HepG2 (cell line): ENCODE data around the gene BMF. TPM values are rescaled to one million over a fixed set of nuclear protein-coding genes. Genes with fewer than 3 reads are reported as not detected.

Source experiments
- ARID4A ChIP-seq: sonication (generic); formaldehyde crosslinking; IDR thresholded peaks from 2 replicates; pipeline ENCODE4 v1.5.0; 2020; ENCODE audit warnings: mild to moderate bottlenecking, missing genetic modification reagents, borderline replicate concordance
- HIVEP1 ChIP-seq: sonication (generic); formaldehyde crosslinking; IDR thresholded peaks from 2 replicates; pipeline ENCODE4 v1.4.0; 2020; ENCODE audit warnings: mild to moderate bottlenecking, missing genetic modification reagents
- HOXA9 ChIP-seq: sonication (generic); formaldehyde crosslinking; IDR thresholded peaks from 2 replicates; pipeline ENCODE4 v1.8.1; 2022; ENCODE audit warnings: missing genetic modification reagents, mild to moderate bottlenecking, moderate library complexity, borderline replicate concordance
- MYC ChIP-seq: sonication (generic); formaldehyde crosslinking; IDR thresholded peaks from 2 replicates; pipeline ENCODE4 v1.9.0; 2021; ENCODE audit warnings: missing genetic modification reagents, borderline replicate concordance
- PCBP2 ChIP-seq: fragments of 200-400 bp; formaldehyde crosslinking; optimal IDR thresholded peaks from 2 replicates; pipeline ENCODE3; 2018; ENCODE audit warnings: low read length, low read depth; ENCODE audit not compliant: poor library complexity, severe bottlenecking
- TFDP1 ChIP-seq: IDR thresholded peaks from 2 replicates; pipeline ENCODE4 v1.6.1; 2016; ENCODE audit warnings: missing compliant biosample characterization, missing genetic modification reagents, borderline replicate concordance
- TOPORS ChIP-seq: sonication (generic); formaldehyde crosslinking; IDR thresholded peaks from 2 replicates; pipeline ENCODE4 v1.8.0; 2023; ENCODE audit warnings: mild to moderate bottlenecking, missing genetic modification reagents
- ZBED4 ChIP-seq: sonication (generic); formaldehyde crosslinking; IDR thresholded peaks from 2 replicates; pipeline ENCODE4 v1.4.0; 2020; ENCODE audit warnings: missing genetic modification reagents, borderline replicate concordance
- ZFY ChIP-seq: sonication (generic); formaldehyde crosslinking; IDR thresholded peaks from 2 replicates; pipeline ENCODE4 v1.4.0; 2020; ENCODE audit warnings: missing genetic modification reagents
- ZNF331 ChIP-seq: sonication (generic); formaldehyde crosslinking; IDR thresholded peaks from 2 replicates; pipeline ENCODE4 v1.4.0; 2020; ENCODE audit warnings: missing genetic modification reagents
- ZNF503 ChIP-seq: sonication (generic); formaldehyde crosslinking; IDR thresholded peaks from 2 replicates; pipeline ENCODE4 v1.4.0; 2020; ENCODE audit warnings: missing genetic modification reagents
- ZNF558 ChIP-seq: sonication (generic); formaldehyde crosslinking; IDR thresholded peaks from 2 replicates; pipeline ENCODE4 v1.9.0; 2022; ENCODE audit warnings: mild to moderate bottlenecking, missing genetic modification reagents, borderline replicate concordance
- polyA plus RNA-seq, 8 experiments: library from polyadenylated mRNA; depleted of rRNA in 3 of 8; stranded (reverse) in 7 of 8; unstranded in 1 of 8; fragments of >200 nt; fragmentation: Illumina TruSeq in 4 of 8; extraction: Trizol in 4 of 8; gene quantifications; 2 replicates each; pipeline versions ENCODE4 v1.2.1 to v1.2.3, GENCODE V29; 2011 to 2016; ENCODE audit warnings: low read depth in 4 of 8, missing spikeins in 1 of 8, mixed read lengths in 1 of 8; ENCODE audit not compliant: insufficient read depth in 1 of 8
- total RNA-seq, 5 experiments: library from RNA; depleted of rRNA; stranded (reverse); fragments of >200 nt; fragmentation: Illumina TruSeq; extraction: Trizol; gene quantifications; 2 replicates each; pipeline ENCODE4 v1.2.3, GENCODE V29; 2016; ENCODE audit warnings: low read depth in 1 of 5

Gene BMF
- total and polyA plus RNA-seq, 2 of the 13 experiments (the other 11 are each of a cell fraction or from before 2014, with no cell fraction given): 8.7 to 15.9 TPM

- peak; percentile 85 for TF ChIP-seq ZNF503
- no peak for TF ChIP-seq TOPORS
- TF ChIP-seq ZNF558 (CRISPR knock-in tag): no peak
- peak; percentile 78; the same call in 1 of the 2 replicates for TF ChIP-seq TFDP1 (CRISPR knock-in tag)
- TF ChIP-seq ZFY (CRISPR knock-in tag): peak; percentile 48; the same call in 1 of the 2 replicates
- peak; percentile 90; the same call in 1 of the 2 replicates for TF ChIP-seq ARID4A (CRISPR knock-in tag)
- peak; percentile 75 for TF ChIP-seq HIVEP1 (CRISPR knock-in tag)
- TF ChIP-seq ZNF331 (CRISPR knock-in tag): peak; percentile 46; the same call in 1 of the 2 replicates
- no peak for TF ChIP-seq PCBP2
- peak; percentile 50; the same call in 1 of the 2 replicates for TF ChIP-seq ZBED4 (CRISPR knock-in tag)
- peak; percentile 48 for TF ChIP-seq MYC (CRISPR knock-in tag)
- no peak for TF ChIP-seq HOXA9 (CRISPR knock-in tag)
Measured at GRCh38 chr15:40108855-40109735, at the start of gene BMF (continued).
